GM19324 (cell line): ENCODE measurements around the gene LVRN.

Experiments used
- ATAC-seq: cut with Tn5 transposase; IDR thresholded peaks from one replicate; pipeline ENCODE4 v1.9.1; 2021; ENCODE audit warnings: mild to moderate bottlenecking, moderate library complexity; ENCODE audit not compliant: unreplicated experiment, low FRiP score

LVRN gene

GRCh38 chr5:115956957-115957356, 5.3 kb upstream of the LVRN start:
- ATAC-seq: no peak

- ATAC-seq: no peak
Observed at GRCh38 chr5:115961381-115962238, 665 bp upstream of the LVRN start.

- ATAC-seq: no peak
Observed at GRCh38 chr5:115962565-115963402, 509 bp downstream of the LVRN start.

- no peak for ATAC-seq
Observed at GRCh38 chr5:115963566-115963965, 1.3 kb downstream of the LVRN start.

DNA sequence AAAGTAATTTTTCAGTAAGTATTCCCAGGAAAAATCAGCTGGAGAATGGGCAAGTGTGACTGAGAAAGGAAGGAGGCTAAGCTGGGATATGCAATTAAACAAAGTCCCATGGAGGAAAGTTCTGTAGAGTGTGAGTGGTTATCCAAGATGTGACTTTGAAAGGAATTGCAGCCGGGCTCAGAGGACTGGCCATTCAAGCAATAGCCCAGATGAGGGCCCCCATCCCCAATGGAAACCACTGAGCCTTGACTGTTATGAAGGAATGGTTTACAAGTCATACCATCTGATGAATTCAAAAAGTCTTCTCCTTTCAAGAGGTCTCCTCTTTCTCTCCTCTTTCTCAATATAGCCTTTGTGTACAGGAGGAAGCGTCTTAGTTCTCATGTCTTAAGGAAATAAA, 6.5 kb downstream of the LVRN start:
- ATAC-seq: no peak

DNA sequence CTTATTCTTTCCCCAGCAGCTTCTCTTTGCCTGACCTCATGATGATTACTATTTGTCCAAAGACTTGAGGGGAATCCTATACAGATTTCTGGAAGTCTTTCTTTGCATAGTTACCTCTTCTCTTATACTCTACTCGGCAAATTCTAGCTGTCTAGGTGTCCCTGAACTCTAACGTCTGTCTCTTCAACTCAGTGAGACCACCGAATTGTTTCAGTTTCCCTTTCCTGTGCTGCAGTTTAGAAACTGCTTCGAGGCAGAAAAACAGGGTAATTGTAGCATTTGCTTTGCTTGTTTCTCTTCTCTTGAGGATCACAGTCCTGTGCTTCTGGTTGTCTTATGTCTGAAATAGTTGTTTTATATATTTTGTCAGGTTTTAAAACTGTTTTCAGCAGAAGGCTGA, 14.8 kb downstream of the LVRN start:
- peak; percentile 91 for ATAC-seq

DNA sequence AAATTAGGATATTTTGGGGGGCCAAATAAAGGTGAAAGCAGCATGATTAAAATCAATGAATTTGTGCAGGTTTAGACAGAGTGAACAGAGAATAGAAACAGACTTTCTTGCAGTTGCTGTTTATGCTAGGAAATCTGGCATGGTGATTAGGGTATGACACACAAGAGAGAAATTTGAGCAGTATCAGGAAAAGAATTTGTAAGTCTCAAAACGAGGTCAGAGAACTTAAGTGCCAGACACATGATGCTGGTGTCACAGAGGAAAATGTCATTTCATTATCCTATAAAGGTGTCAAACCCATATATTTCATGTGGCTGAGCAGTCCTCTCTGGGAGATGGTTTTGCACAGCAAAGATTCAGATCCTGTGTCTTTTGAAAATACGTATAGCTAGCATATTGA, 15.7 kb downstream of the LVRN start:
- no peak for ATAC-seq

DNA sequence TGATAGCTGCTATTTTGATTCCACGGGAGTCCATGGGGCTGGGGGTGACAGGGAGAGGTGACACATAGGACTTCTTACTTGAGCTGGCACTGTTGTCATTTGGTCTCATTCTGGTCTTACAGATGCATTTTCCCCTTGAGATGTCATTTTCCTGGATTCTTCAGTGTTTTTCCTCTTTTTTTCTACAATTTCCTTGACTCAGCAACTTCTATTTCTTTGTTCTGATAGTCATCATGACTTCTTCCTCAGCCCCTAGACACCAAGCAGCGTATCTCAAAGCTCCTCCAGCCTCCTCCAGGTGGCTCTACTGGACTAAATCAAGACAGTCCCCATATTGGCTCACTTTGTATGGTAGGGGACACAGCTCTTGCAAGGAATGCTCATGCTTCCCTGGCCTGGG, 16.5 kb downstream of the LVRN start:
- no peak for ATAC-seq

DNA sequence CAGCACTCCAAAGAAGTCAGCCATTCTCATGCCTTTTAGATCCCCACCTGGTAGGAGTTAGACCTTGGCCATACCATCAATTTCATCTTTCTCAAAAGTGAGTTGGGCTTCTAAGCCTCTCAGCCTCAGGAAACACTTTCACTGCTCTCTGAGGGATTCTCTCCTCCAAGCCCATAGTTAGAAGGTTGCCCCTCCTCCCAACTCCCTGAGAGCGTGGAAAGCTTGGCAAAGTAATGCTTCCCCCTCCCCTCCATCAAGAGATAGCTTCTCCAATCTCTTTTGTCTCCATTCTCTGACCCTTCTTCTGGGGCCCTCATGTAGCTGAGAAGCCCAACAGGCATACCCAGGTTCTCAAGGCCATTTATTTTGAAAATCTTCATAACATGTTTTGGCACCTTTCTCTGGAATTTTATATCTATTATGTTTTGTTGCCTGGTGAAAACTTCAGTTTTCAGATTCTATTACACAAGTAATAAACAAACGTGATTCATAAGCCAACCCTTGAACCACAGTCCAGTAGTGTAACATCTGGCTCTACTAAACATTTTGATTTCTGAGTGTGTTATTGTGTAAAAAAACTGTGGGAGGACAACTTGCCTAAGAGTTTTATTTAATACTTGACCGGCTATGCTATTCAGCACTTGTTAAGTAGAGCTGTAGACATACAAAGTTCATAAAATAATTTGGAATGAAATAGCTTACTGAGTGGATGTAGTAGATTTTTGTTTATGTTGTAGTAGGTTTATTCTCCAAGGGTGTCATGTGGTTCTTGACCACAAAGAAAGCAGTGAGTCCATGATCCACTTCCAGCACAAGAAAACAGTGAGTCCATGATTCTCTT, 17.1 kb downstream of the LVRN start:
- ATAC-seq: no peak

GRCh38 chr5:115983519-115983918, 21.2 kb downstream of the LVRN start:
- ATAC-seq: no peak

- no peak for ATAC-seq
Observed at GRCh38 chr5:115985802-115986757, 23.8 kb downstream of the LVRN start.

DNA sequence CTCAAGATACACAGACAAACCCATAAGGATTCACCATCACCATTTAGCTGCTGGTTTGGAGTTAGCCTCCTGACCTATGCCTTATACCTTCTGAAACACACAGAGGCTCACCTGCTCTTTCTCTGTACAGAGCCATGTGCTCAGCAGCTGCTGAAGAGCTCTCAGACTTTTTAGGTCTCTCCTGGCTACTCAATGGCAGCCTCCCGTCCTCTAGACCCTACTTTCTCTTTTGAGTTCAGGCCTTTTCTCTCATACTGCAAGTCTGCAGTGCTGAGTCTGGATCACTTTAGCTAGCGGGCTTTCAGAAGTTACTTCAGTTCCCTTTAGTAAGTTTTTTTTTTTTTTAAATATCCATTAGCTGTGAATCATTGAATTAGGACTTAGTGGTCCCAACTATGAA, 25.7 kb downstream of the LVRN start:
- no peak for ATAC-seq

DNA sequence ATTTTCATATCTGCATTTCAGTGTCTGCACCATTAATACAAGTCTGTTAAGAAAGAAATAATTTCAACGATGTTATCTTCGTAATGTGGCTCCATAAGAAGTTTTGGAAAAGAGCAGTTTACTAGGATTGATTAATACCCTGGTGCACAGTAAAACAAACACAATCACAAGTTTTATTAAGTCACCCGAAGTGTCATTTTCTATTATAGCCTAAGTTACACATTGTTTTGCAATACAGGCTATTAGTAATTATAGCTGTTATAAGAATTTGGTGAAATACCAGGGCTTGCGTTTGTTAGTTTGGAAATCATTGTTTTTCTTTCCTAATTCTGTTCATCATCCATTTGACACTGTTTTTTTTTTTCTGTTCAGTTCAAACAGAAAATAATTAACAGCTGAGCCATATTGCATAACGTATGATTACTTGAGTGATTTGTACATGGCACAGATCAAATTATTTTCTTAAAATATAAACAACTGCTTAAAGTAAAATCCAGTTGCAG, 30.6 kb downstream of the LVRN start:
- no peak for ATAC-seq

DNA sequence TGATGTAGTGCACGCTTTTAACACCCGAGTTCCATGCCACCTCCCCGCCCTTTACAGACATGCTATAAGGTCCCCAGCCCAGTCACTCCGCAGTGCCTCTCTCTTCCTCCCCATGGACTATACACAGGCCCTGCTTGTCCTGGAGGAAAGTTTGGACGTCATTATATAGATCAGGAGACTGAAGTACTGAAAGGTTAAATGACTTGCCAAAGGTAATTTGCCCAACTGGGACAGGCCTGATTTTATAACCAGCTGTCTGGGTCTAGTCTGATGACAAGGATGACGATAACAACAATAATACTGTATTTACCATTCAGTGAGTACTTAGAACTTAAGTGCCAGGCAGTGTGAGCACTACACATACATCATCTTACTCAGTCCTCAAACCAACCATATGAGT, 33.1 kb downstream of the LVRN start:
- no peak for ATAC-seq

GRCh38 chr5:116002116-116002906, 40.0 kb downstream of the LVRN start:
- no peak for ATAC-seq

GRCh38 chr5:116004248-116004647, 42.0 kb downstream of the LVRN start:
- no peak for ATAC-seq

- ATAC-seq: no peak
Observed at GRCh38 chr5:116009806-116010205, 47.5 kb downstream of the LVRN start.

GRCh38 chr5:116011046-116011445, 48.8 kb downstream of the LVRN start:
- no peak for ATAC-seq
